ENCODE measurements around the gene ZNF23. TPM values are rescaled to one million over a fixed set of nuclear protein-coding genes. Genes with fewer than 3 reads are reported as not detected.

ZNF23 gene
- total RNA-seq, 1 experiment from 2014 or later, result 6.3 TPM

- no peak for DNase-seq (ENCODE audit: low read depth)
Observed at GRCh38 chr16:71472051-71472450, 10.0 kb upstream of the ZNF23 start.

GRCh38 chr16:71467810-71468209, 5.8 kb upstream of the ZNF23 start:
- DNase-seq (ENCODE audit: low read depth), result peak; percentile 26

- DNase-seq (ENCODE audit: low read depth), result no peak
Observed at GRCh38 chr16:71464231-71464630, 2.2 kb upstream of the ZNF23 start.

GRCh38 chr16:71460941-71461340, 1.1 kb downstream of the ZNF23 start:
- no peak for DNase-seq (ENCODE audit: low read depth)

- peak; percentile 71 for DNase-seq (ENCODE audit: low read depth)
Observed at GRCh38 chr16:71460236-71460635, 1.8 kb downstream of the ZNF23 start.

- DNase-seq (ENCODE audit: low read depth), result no peak
Observed at GRCh38 chr16:71459510-71459909, 2.5 kb downstream of the ZNF23 start.

- no peak for DNase-seq (ENCODE audit: low read depth)
Observed at GRCh38 chr16:71456801-71457200, 5.2 kb downstream of the ZNF23 start.

- no peak for DNase-seq (ENCODE audit: low read depth)
Observed at GRCh38 chr16:71453036-71453435, 9.0 kb downstream of the ZNF23 start.

GRCh38 chr16:71449020-71449419, 13.0 kb downstream of the ZNF23 start:
- DNase-seq (ENCODE audit: low read depth), result no peak

GRCh38 chr16:71448274-71448866, 13.7 kb downstream of the ZNF23 start:
- no peak for DNase-seq (ENCODE audit: low read depth)

- DNase-seq (ENCODE audit: low read depth), result no peak
Observed at GRCh38 chr16:71443714-71444113, 18.3 kb downstream of the ZNF23 start.

- DNase-seq (ENCODE audit: low read depth), result no peak
Observed at GRCh38 chr16:71442051-71442440, 20.0 kb downstream of the ZNF23 start, which contains the start of gene TLE7. TLE7 (minus strand) TSS chr16:71442054; CDS start chr16:71433324, 8,730 bp downstream.

- no peak for DNase-seq (ENCODE audit: low read depth)
Observed at GRCh38 chr16:71441348-71442050, 20.5 kb downstream of the ZNF23 start.

- no peak for DNase-seq (ENCODE audit: low read depth)
Observed at GRCh38 chr16:71440669-71441347, 21.2 kb downstream of the ZNF23 start.

- DNase-seq (ENCODE audit: low read depth), result no peak
Observed at GRCh38 chr16:71439523-71439922, 22.5 kb downstream of the ZNF23 start.

GRCh38 chr16:71436473-71436872, 25.6 kb downstream of the ZNF23 start:
- DNase-seq (ENCODE audit: low read depth), result no peak

- no peak for DNase-seq (ENCODE audit: low read depth)
Observed at GRCh38 chr16:71432906-71433305, 29.1 kb downstream of the ZNF23 start.

GRCh38 chr16:71431991-71432390, 30.1 kb downstream of the ZNF23 start:
- no peak for DNase-seq (ENCODE audit: low read depth)

- DNase-seq (ENCODE audit: low read depth), result no peak
Observed at GRCh38 chr16:71431176-71431575, 30.9 kb downstream of the ZNF23 start.

GRCh38 chr16:71430744-71431143, 31.3 kb downstream of the ZNF23 start:
- DNase-seq (ENCODE audit: low read depth), result no peak

- no peak for DNase-seq (ENCODE audit: low read depth)
Observed at GRCh38 chr16:71429581-71429980, 32.5 kb downstream of the ZNF23 start.

GRCh38 chr16:71428883-71429282, 33.2 kb downstream of the ZNF23 start:
- DNase-seq (ENCODE audit: low read depth), result no peak

GRCh38 chr16:71428385-71428784, 33.7 kb downstream of the ZNF23 start:
- no peak for DNase-seq (ENCODE audit: low read depth)
